HepG2 (cell line): ENCODE measurements around the gene CORO7. TPM values are rescaled to one million over a fixed set of nuclear protein-coding genes. Genes with fewer than 3 reads are reported as not detected.

Source experiments
- ARNT2 ChIP-seq: sonication (generic); formaldehyde crosslinking; IDR thresholded peaks from 2 replicates; pipeline ENCODE4 v1.8.0; 2022; ENCODE audit warnings: mild to moderate bottlenecking, low read depth, missing genetic modification reagents, moderate library complexity
- ATRX ChIP-seq: sonication (generic); formaldehyde crosslinking; IDR thresholded peaks from 2 replicates; pipeline ENCODE4 v1.4.0; 2020; ENCODE audit warnings: missing genetic modification reagents, borderline replicate concordance
- ERF ChIP-seq: IDR thresholded peaks from 2 replicates; pipeline ENCODE4 v1.6.1; 2018; ENCODE audit warnings: missing biosample characterization, missing genetic modification reagents
- GATAD1 ChIP-seq: IDR thresholded peaks from 2 replicates; pipeline ENCODE4 v1.6.1; 2016; ENCODE audit warnings: missing genetic modification reagents, missing compliant biosample characterization
- IRF1 ChIP-seq: sonication (generic); formaldehyde crosslinking; IDR thresholded peaks from 2 replicates; pipeline ENCODE4 v1.4.0; 2020; ENCODE audit warnings: low read depth, mild to moderate bottlenecking, missing genetic modification reagents
- JARID2 ChIP-seq: sonication (generic); formaldehyde crosslinking; IDR thresholded peaks from 2 replicates; pipeline ENCODE4 v1.8.1; 2023; ENCODE audit warnings: missing genetic modification reagents, inconsistent platforms; ENCODE audit not compliant: insufficient replicate concordance
- MTF2 ChIP-seq: sonication (generic); formaldehyde crosslinking; IDR thresholded peaks from 2 replicates; pipeline ENCODE4 v1.5.0; 2020; ENCODE audit warnings: missing genetic modification reagents, borderline replicate concordance
- NR3C1 ChIP-seq: sonication (generic); formaldehyde crosslinking; IDR thresholded peaks from 2 replicates; pipeline ENCODE4 v1.4.0; 2020; ENCODE audit warnings: missing genetic modification reagents
- PRDM4 ChIP-seq: sonication (generic); formaldehyde crosslinking; IDR thresholded peaks from 2 replicates; pipeline ENCODE4 v1.9.0; 2021; ENCODE audit warnings: missing genetic modification reagents, borderline replicate concordance
- REXO4 ChIP-seq: sonication (generic); formaldehyde crosslinking; IDR thresholded peaks from 2 replicates; pipeline ENCODE4 v1.8.0; 2022; ENCODE audit warnings: missing genetic modification reagents, mild to moderate bottlenecking, borderline replicate concordance
- ZKSCAN5 ChIP-seq: sonication (generic); formaldehyde crosslinking; IDR thresholded peaks from 2 replicates; pipeline ENCODE4 v1.5.1; 2020; ENCODE audit warnings: mild to moderate bottlenecking, missing genetic modification reagents
- ZNF263 ChIP-seq: sonication (generic); formaldehyde crosslinking; IDR thresholded peaks from 2 replicates; pipeline ENCODE4 v1.4.0; 2020; ENCODE audit warnings: missing genetic modification reagents
- ZNF33A ChIP-seq: sonication (generic); formaldehyde crosslinking; IDR thresholded peaks from 2 replicates; pipeline ENCODE4 v1.5.1; 2020; ENCODE audit warnings: missing genetic modification reagents, mild to moderate bottlenecking, moderate library complexity, borderline replicate concordance
- ZNF546 ChIP-seq: sonication (generic); formaldehyde crosslinking; conservative IDR thresholded peaks from 2 replicates; pipeline ENCODE4 v1.8.1; 2023; ENCODE audit warnings: mild to moderate bottlenecking, missing genetic modification reagents
- ZNF556 ChIP-seq: sonication (generic); formaldehyde crosslinking; IDR thresholded peaks from 2 replicates; pipeline ENCODE4 v1.4.0; 2020; ENCODE audit warnings: mild to moderate bottlenecking, missing genetic modification reagents, borderline replicate concordance
- polyA plus RNA-seq, 8 experiments: library from polyadenylated mRNA; depleted of rRNA in 3 of 8; stranded (reverse) in 7 of 8; unstranded in 1 of 8; fragments of >200 nt; fragmentation: Illumina TruSeq in 4 of 8; extraction: Trizol in 4 of 8; gene quantifications; 2 replicates each; pipeline versions ENCODE4 v1.2.1 to v1.2.3, GENCODE V29; 2011 to 2016; ENCODE audit warnings: low read depth in 4 of 8, missing spikeins in 1 of 8, mixed read lengths in 1 of 8; ENCODE audit not compliant: insufficient read depth in 1 of 8
- total RNA-seq, 5 experiments: library from RNA; depleted of rRNA; stranded (reverse); fragments of >200 nt; fragmentation: Illumina TruSeq; extraction: Trizol; gene quantifications; 2 replicates each; pipeline ENCODE4 v1.2.3, GENCODE V29; 2016; ENCODE audit warnings: low read depth in 1 of 5
- TF ChIP-seq, protein P1 (sequence below), 2 experiments: sonication (generic) in 1 of 2; formaldehyde crosslinking in 1 of 2; IDR thresholded peaks; 2 replicates each; pipeline versions ENCODE4 v1.6.1 to v1.9.0; 2014 to 2022; ENCODE audit warnings: antibody characterized with exemption in 1 of 2, borderline replicate concordance in 1 of 2, inconsistent platforms in 1 of 2, low read depth in 1 of 2, missing genetic modification reagents in 1 of 2

CORO7 gene
- total and polyA plus RNA-seq, 2 of the 13 experiments (the other 11 are each of a cell fraction or from before 2014, with no cell fraction given), result 9.9 to 14.3 TPM

- TF ChIP-seq NR3C1 (CRISPR knock-in tag) (no peak), JARID2 (CRISPR knock-in tag) (no peak), ZKSCAN5 (CRISPR knock-in tag) (no peak), PRDM4 (CRISPR knock-in tag) (no peak), ZNF263 (no peak), IRF1 (CRISPR knock-in tag) (no peak), ZNF546 (no peak), ZNF556 (CRISPR knock-in tag) (no peak), GATAD1 (CRISPR knock-in tag) (peak; percentile 15; the same call in 1 of the 2 replicates), ARNT2 (CRISPR knock-in tag) (no peak), ATRX (CRISPR knock-in tag) (no peak), ZNF33A (CRISPR knock-in tag) (no peak), REXO4 (no peak), ERF (CRISPR knock-in tag) (0 out of 2 replicates have a peak, but pooled peaks have one; percentile 23), MTF2 (CRISPR knock-in tag) (no peak)
- TF ChIP-seq, protein P1, sequence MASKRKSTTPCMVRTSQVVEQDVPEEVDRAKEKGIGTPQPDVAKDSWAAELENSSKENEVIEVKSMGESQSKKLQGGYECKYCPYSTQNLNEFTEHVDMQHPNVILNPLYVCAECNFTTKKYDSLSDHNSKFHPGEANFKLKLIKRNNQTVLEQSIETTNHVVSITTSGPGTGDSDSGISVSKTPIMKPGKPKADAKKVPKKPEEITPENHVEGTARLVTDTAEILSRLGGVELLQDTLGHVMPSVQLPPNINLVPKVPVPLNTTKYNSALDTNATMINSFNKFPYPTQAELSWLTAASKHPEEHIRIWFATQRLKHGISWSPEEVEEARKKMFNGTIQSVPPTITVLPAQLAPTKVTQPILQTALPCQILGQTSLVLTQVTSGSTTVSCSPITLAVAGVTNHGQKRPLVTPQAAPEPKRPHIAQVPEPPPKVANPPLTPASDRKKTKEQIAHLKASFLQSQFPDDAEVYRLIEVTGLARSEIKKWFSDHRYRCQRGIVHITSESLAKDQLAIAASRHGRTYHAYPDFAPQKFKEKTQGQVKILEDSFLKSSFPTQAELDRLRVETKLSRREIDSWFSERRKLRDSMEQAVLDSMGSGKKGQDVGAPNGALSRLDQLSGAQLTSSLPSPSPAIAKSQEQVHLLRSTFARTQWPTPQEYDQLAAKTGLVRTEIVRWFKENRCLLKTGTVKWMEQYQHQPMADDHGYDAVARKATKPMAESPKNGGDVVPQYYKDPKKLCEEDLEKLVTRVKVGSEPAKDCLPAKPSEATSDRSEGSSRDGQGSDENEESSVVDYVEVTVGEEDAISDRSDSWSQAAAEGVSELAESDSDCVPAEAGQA (IDR thresholded peaks at IDR 0.05; ENCODE audit: low read depth), result no peak
- TF ChIP-seq, protein P1 (CRISPR knock-in tag; IDR thresholded peaks at IDR 0.05; ENCODE audit: borderline replicate concordance), result no peak
Measured at GRCh38 chr16:4330277-4330874, 86.0 kb downstream of the CORO7 start (continued).
